H1 (cell line): ENCODE data around the gene AARSD1. TPM values are rescaled to one million over a fixed set of nuclear protein-coding genes. Genes with fewer than 3 reads are reported as not detected.

Experiments used
- CTCF ChIA-PET: fragments of 300-600 bp; sonication (Branson Sonifier 250); formaldehyde crosslinking; loops from one replicate; lab custom pipeline; 2021; ENCODE audit not compliant: partially characterized antibody; lab: Charles Lee
- POLR2A ChIA-PET: fragments of 300-600 bp; sonication (Branson Sonifier 250); formaldehyde crosslinking; loops from one replicate; lab custom pipeline; 2021; ENCODE audit warnings: inconsistent platforms; ENCODE audit not compliant: partially characterized antibody; lab: Charles Lee
- DNase-seq, 2 experiments: peaks; one replicate each; pipeline versions ENCODE4 v3.0.0 to v3.0.0-alpha.2; 2010 to 2022; ENCODE audit warnings: low spot score in 2 of 2, low read depth in 1 of 2, mixed read lengths in 1 of 2
- FAIRE-seq: peaks from 2 replicates; lab custom pipeline; 2011; peaks lifted over from hg19 to GRCh38; lab: Jason Lieb, UNC
- H2AFZ ChIP-seq: 2 replicates; pipeline ENCODE4 v1.8.1; 2012; ENCODE audit warnings: low read length, inconsistent platforms
- H2AK5ac ChIP-seq: 2 replicates; pipeline ENCODE4 v1.6.1; 2013; ENCODE audit warnings: low read depth, low read length
- H2BK120ac ChIP-seq: replicated peaks from 2 replicates; pipeline ENCODE3; 2013; ENCODE audit warnings: low read depth, low read length, inconsistent platforms
- H2BK12ac ChIP-seq: 2 replicates; pipeline ENCODE4 v1.6.1; 2013; ENCODE audit warnings: low read depth, low read length
- H2BK15ac ChIP-seq: 2 replicates; pipeline ENCODE4 v1.6.1; 2013; ENCODE audit warnings: low read length
- H2BK20ac ChIP-seq: 2 replicates; pipeline ENCODE4 v1.6.1; 2013; ENCODE audit warnings: low read length
- H2BK5ac ChIP-seq: 2 replicates; pipeline ENCODE4 v1.6.1; 2013; ENCODE audit warnings: low read depth, low read length
- H3K14ac ChIP-seq: 2 replicates; pipeline ENCODE4 v1.6.1; 2013; ENCODE audit warnings: inconsistent platforms; ENCODE audit not compliant: insufficient read length
- H3K18ac ChIP-seq: 2 replicates; pipeline ENCODE4 v1.6.1; 2013; ENCODE audit warnings: low read length; ENCODE audit errors: extremely low read depth
- H3K23ac ChIP-seq: 2 replicates; pipeline ENCODE4 v1.6.1; 2013; ENCODE audit warnings: inconsistent platforms; ENCODE audit not compliant: insufficient read length
- H3K23me2 ChIP-seq: 2 replicates; pipeline ENCODE4 v1.6.1; 2013; ENCODE audit warnings: low read depth, low read length
- H3K27ac ChIP-seq: 2 replicates; pipeline ENCODE4 v1.6.1; 2011; ENCODE audit warnings: low read depth, low read length, inconsistent platforms
- H3K27me3 ChIP-seq, 4 experiments: replicated peaks in 1 of 4; 1 replicate in 1 of 4; 2 replicates in 3 of 4; pipeline versions ENCODE4 v1.6.1 to v1.8.1; 2011 to 2013; ENCODE audit warnings: low read length in 3 of 4, mild to moderate bottlenecking in 3 of 4, inconsistent platforms in 2 of 4, mixed read lengths in 2 of 4, moderate library complexity in 1 of 4; ENCODE audit not compliant: control insufficient read depth in 3 of 4, insufficient read depth in 3 of 4; ENCODE audit errors: extremely low read depth in 1 of 4
- H3K36me3 ChIP-seq, 4 experiments: 2 replicates each; pipeline versions ENCODE4 v1.6.1 to v1.8.1; 2011 to 2013; ENCODE audit warnings: mild to moderate bottlenecking in 4 of 4, low read length in 3 of 4, moderate library complexity in 2 of 4, control low read depth in 1 of 4, inconsistent platforms in 1 of 4; ENCODE audit not compliant: insufficient read depth in 4 of 4, control insufficient read depth in 2 of 4
- H3K4ac ChIP-seq: replicated peaks from 2 replicates; pipeline ENCODE3; 2013; ENCODE audit warnings: low read length, low read depth, mixed read lengths, inconsistent platforms; ENCODE audit not compliant: insufficient read length
- H3K4me1 ChIP-seq, 4 experiments: replicated peaks in 1 of 4; 1 replicate in 1 of 4; 2 replicates in 3 of 4; pipeline versions ENCODE4 v1.6.1 to v1.8.1; 2011 to 2013; ENCODE audit warnings: low read length in 3 of 4, inconsistent platforms in 2 of 4, mixed read lengths in 1 of 4; ENCODE audit not compliant: insufficient read depth in 4 of 4, control insufficient read depth in 3 of 4
- H3K4me2 ChIP-seq, 2 experiments: 2 replicates each; pipeline versions ENCODE4 v1.6.1 to v1.8.1; 2011 to 2013; ENCODE audit warnings: low read depth in 2 of 2, low read length in 2 of 2, control low read depth in 1 of 2, inconsistent platforms in 1 of 2, mild to moderate bottlenecking in 1 of 2; ENCODE audit not compliant: insufficient read depth in 1 of 2
- H3K4me3 ChIP-seq, 4 experiments: fragments of 200-600, 300-600 bp in 1 of 4; sonication (generic), shearing (Covaris generic), sonication (Bioruptor Twin) in 1 of 4; 2 replicates each; pipeline versions ENCODE4 v1.5.1 to v1.8.1; 2011 to 2016; ENCODE audit warnings: low read length in 4 of 4, low read depth in 3 of 4, control low read depth in 2 of 4, inconsistent platforms in 2 of 4, mild to moderate bottlenecking in 2 of 4, mixed read lengths in 1 of 4, moderate library complexity in 1 of 4; ENCODE audit not compliant: insufficient read depth in 2 of 4; ENCODE audit errors: extremely low read depth in 1 of 4
- H3K56ac ChIP-seq: replicated peaks from 2 replicates; pipeline ENCODE3; 2013; ENCODE audit warnings: low read depth, mild to moderate bottlenecking, mixed read lengths, low read length, inconsistent platforms; ENCODE audit not compliant: insufficient read length
- H3K79me1 ChIP-seq: 2 replicates; pipeline ENCODE4 v1.6.1; 2013; ENCODE audit warnings: low read depth, low read length, control low read depth
- H3K79me2 ChIP-seq, 2 experiments: 2 replicates each; pipeline versions ENCODE4 v1.6.1 to v1.8.1; 2012 to 2013; ENCODE audit warnings: low read length in 2 of 2, mild to moderate bottlenecking in 2 of 2, inconsistent platforms in 1 of 2; ENCODE audit not compliant: insufficient read depth in 2 of 2, control insufficient read depth in 1 of 2
- H3K9ac ChIP-seq, 4 experiments: replicated peaks in 1 of 4; 1 replicate in 1 of 4; 2 replicates in 3 of 4; pipeline versions ENCODE4 v1.6.1 to v1.8.1; 2011 to 2013; ENCODE audit warnings: low read depth in 3 of 4, low read length in 3 of 4, control low read depth in 2 of 4, mild to moderate bottlenecking in 2 of 4, moderate library complexity in 2 of 4, inconsistent platforms in 1 of 4; ENCODE audit errors: extremely low read depth in 1 of 4
- H3K9me3 ChIP-seq, 2 experiments: 2 replicates each; pipeline versions ENCODE4 v1.6.1 to v1.8.1; 2012 to 2013; ENCODE audit warnings: mild to moderate bottlenecking in 2 of 2, moderate library complexity in 2 of 2, control low read depth in 1 of 2, inconsistent platforms in 1 of 2, low read depth in 1 of 2, low read length in 1 of 2, mixed read lengths in 1 of 2; ENCODE audit not compliant: insufficient read depth in 2 of 2
- H4K20me1 ChIP-seq, 2 experiments: replicated peaks in 1 of 2; 2 replicates each; pipeline versions ENCODE3 to v1.8.1; 2011 to 2013; ENCODE audit warnings: inconsistent platforms in 2 of 2, low read length in 2 of 2, mild to moderate bottlenecking in 1 of 2; ENCODE audit not compliant: insufficient read depth in 2 of 2, control insufficient read depth in 1 of 2
- H4K5ac ChIP-seq: 2 replicates; pipeline ENCODE4 v1.6.1; 2013; ENCODE audit warnings: low read length, low read depth, mixed read lengths, inconsistent platforms; ENCODE audit not compliant: insufficient read length
- H4K8ac ChIP-seq: 2 replicates; pipeline ENCODE4 v1.8.0; 2013; ENCODE audit warnings: mild to moderate bottlenecking, moderate library complexity, low read length, inconsistent platforms; ENCODE audit not compliant: insufficient read depth; ENCODE audit errors: extremely low read depth
- H4K91ac ChIP-seq: replicated peaks from 2 replicates; pipeline ENCODE3; 2013; ENCODE audit warnings: low read length, mixed read lengths, inconsistent platforms; ENCODE audit not compliant: insufficient read length
- BCL11A ChIP-seq, 2 experiments: IDR thresholded peaks; one replicate each; pipeline ENCODE4 v1.6.1; 2011; ENCODE audit warnings: low read depth in 2 of 2, low read length in 2 of 2, mild to moderate bottlenecking in 2 of 2
- CEBPB ChIP-seq: IDR thresholded peaks from 2 replicates; pipeline ENCODE4 v1.6.1; 2012; ENCODE audit warnings: low read depth, low read length
- EGR1 ChIP-seq: IDR thresholded peaks from 2 replicates; pipeline ENCODE4 v1.6.1; 2011; ENCODE audit warnings: low read depth, low read length, borderline replicate concordance
- PHF8 ChIP-seq: fragments of 200-600 bp; sonication (generic); conservative IDR thresholded peaks from 2 replicates; pipeline ENCODE4 v1.7.1; 2012; ENCODE audit warnings: low read depth, mild to moderate bottlenecking, inconsistent platforms, low read length, moderate library complexity
- SIN3A ChIP-seq, 2 experiments: IDR thresholded peaks in 1 of 2; conservative IDR thresholded peaks in 1 of 2; 2 replicates each; pipeline ENCODE4 v1.6.1; 2011 to 2012; ENCODE audit warnings: low read length in 2 of 2, improper control_type of control experiment in 1 of 2, low read depth in 1 of 2, mild to moderate bottlenecking in 1 of 2
- SIX5 ChIP-seq: IDR thresholded peaks from 2 replicates; pipeline ENCODE4 v1.6.1; 2011; ENCODE audit warnings: mild to moderate bottlenecking, low read depth, low read length
- SP4 ChIP-seq: IDR thresholded peaks from 2 replicates; pipeline ENCODE4 v1.6.1; 2012; ENCODE audit warnings: low read length, inconsistent platforms
- SUZ12 ChIP-seq: fragments of 200-600 bp; sonication (generic); IDR thresholded peaks from 2 replicates; pipeline ENCODE4 v1.6.1; 2012; ENCODE audit warnings: mild to moderate bottlenecking, inconsistent platforms, low read length, moderate library complexity, mixed read lengths
- TAF7 ChIP-seq: optimal IDR thresholded peaks from 2 replicates; pipeline ENCODE3; 2011; ENCODE audit warnings: low read depth, mild to moderate bottlenecking, inconsistent platforms, low read length, moderate library complexity, borderline replicate concordance
- ZNF274 ChIP-seq: IDR thresholded peaks from 2 replicates; pipeline ENCODE4 v1.7.0; 2012; ENCODE audit warnings: low read length, borderline replicate concordance; ENCODE audit errors: extremely low read depth
- WGBS, 2 experiments: shearing (Covaris generic) in 1 of 2; methylation state at CpG; one replicate each; pipeline versions ENCODE4 v1.1.6 to v1.1.7; 2013 to 2015; ENCODE audit warnings: low lambda C conversion rate in 2 of 2, mixed read lengths in 2 of 2, inconsistent platforms in 1 of 2, low coverage in 1 of 2, missing lambda C conversion rate in 1 of 2; ENCODE audit not compliant: insufficient replicate concordance in 2 of 2, insufficient coverage in 1 of 2, insufficient read length in 1 of 2; ENCODE audit errors: extremely low coverage in 1 of 2, missing lambda C conversion rate in 1 of 2; 5-methylcytosine and 5-hydroxymethylcytosine counted together
- polyA plus RNA-seq, 7 experiments: library from polyadenylated mRNA; depleted of rRNA in 3 of 7; stranded (reverse) in 5 of 7; unstranded in 2 of 7; fragments of >200 nt in 5 of 7; fragments of 200-250 nt in 2 of 7; gene quantifications; 1 replicate in 5 of 7; 2 replicates in 1 of 7; 4 replicates in 1 of 7; pipeline versions ENCODE4 v1.2.1 to v1.2.3, GENCODE V29; 2011 to 2013; ENCODE audit warnings: missing spikeins in 2 of 7, mixed read lengths in 2 of 7
- total RNA-seq: library from RNA; stranded (reverse); fragmentation: NEBNext Ultra II Directional; extraction: Animal tissue kit (Norgen Biotek cat#: 25700); gene quantifications from 2 replicates; pipeline ENCODE4 v1.2.1, GENCODE V29; 2021
- TF ChIP-seq, protein P1 (sequence below): IDR thresholded peaks from 2 replicates; pipeline ENCODE4 v1.6.1; 2011; ENCODE audit warnings: low read length, improper control_type of control experiment
- TF ChIP-seq, protein P2 (sequence below): IDR thresholded peaks from 2 replicates; pipeline ENCODE4 v1.6.1; 2012; ENCODE audit warnings: inconsistent platforms

The AARSD1 gene
- total and polyA plus RNA-seq, 2 of the 8 experiments (the other 6 are each of a cell fraction or from before 2014, with no cell fraction given) = 51.5 to 58.8 TPM

DNA sequence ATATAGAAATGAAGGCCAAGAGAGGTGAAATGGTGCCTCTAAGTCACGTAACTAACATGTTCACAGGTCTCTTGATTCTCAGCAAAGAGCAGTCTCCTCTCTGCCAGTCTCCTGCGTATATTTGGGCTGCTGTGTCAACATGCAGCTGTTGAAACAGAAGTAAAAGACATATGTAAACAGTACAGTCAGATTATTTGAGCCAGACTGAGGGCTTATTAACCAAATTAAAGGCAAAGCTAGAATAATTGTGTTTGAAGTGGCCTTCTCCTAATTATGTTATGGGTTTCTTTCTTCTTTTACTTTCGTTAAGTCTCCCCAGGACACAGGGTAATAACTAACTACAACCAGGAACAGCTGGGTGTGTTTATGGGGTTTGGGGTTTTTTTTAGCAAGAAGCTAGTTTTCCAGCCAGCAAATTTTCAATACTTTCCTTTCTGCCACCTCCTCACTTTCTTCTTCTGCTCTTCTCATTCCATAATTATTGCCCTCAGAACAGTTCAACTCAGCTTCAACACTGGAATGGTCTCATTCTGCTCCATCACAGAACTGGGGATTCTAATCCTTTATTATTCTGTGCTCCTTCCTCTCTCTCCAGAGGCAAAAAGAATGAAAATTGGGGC, 45.2 kb downstream of the AARSD1 start:
- Histone ChIP-seq H3K27ac (no peak overlapping the region), H2BK120ac (peak overlapping the region; percentile 43), H3K23me2 (no peaks in the 10 kb centered on the region), H4K91ac (no peak overlapping the region), H2BK15ac (no peak overlapping the region), H2AK5ac (no peak overlapping the region), H3K36me3 (no peaks in the 10 kb centered on the region), H3K18ac (no peak overlapping the region), H3K79me1 (no peaks in the 10 kb centered on the region), H4K20me1 (no peaks in the 10 kb centered on the region), H3K27me3 (no peaks in the 10 kb centered on the region), H3K4ac (peak overlapping the region; percentile 96), H2BK5ac (no peak overlapping the region), H3K4me2 (no peak overlapping the region), H3K4me3 (no peak overlapping the region), H2BK20ac (no peak overlapping the region), H3K56ac (no peak overlapping the region), H4K8ac (no peak overlapping the region), H2AFZ (no peak overlapping the region), H3K9ac (no peak overlapping the region), H3K14ac (no peak overlapping the region), H3K79me2 (no peaks in the 10 kb centered on the region), H4K5ac (no peak overlapping the region), H3K4me1 (peaks cover 0 to 9% (median 0%) of the 10 kb centered on the region in 4 experiments; a peak in 2 of 7 replicates), H3K9me3 (no peaks in the 10 kb centered on the region), H2BK12ac (no peak overlapping the region; the same call in 1 of the 2 replicates), H3K23ac (no peak overlapping the region)
- POLR2A ChIA-PET = interaction anchor here (0.7 to 3.7 kb wide), 5 partner anchors 10 to 112 kb away, joined by 3 to 11 read pairs (median 4); no protein-coding TSS in a partner anchor
- CTCF ChIA-PET = interaction anchor here (0.8 to 3.7 kb wide), 4 partner anchors 10 to 76 kb away, joined by 3 to 18 read pairs (median 6); no protein-coding TSS in a partner anchor
- no peak for FAIRE-seq
- WGBS, 2 experiments = 91% methylated on average over 3 of the region's 3 CpGs; no CpG with 5 or more reads in 1 of the 2 experiments
- DNase-seq = no peak
- TF ChIP-seq BCL11A (IDR thresholded peaks at IDR 0.05; ENCODE audit: low read depth in 2 of 2, low read length in 2 of 2) = no peak
- no peak for TF ChIP-seq ZNF274
- no peak for TF ChIP-seq TAF7
- TF ChIP-seq SIN3A (conservative IDR thresholded peaks at IDR 0.05 in 1 of 2, IDR thresholded peaks at IDR 0.05 in 1 of 2; ENCODE audit: low read depth in 1 of 2, low read length in 2 of 2) = no peak
- TF ChIP-seq, protein P1, sequence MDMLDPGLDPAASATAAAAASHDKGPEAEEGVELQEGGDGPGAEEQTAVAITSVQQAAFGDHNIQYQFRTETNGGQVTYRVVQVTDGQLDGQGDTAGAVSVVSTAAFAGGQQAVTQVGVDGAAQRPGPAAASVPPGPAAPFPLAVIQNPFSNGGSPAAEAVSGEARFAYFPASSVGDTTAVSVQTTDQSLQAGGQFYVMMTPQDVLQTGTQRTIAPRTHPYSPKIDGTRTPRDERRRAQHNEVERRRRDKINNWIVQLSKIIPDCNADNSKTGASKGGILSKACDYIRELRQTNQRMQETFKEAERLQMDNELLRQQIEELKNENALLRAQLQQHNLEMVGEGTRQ = no peak
- TF ChIP-seq CEBPB = no peak
- TF ChIP-seq SUZ12 = no peak
- TF ChIP-seq SIX5 = no peak
- no peak for TF ChIP-seq SP4
- TF ChIP-seq, protein P2, sequence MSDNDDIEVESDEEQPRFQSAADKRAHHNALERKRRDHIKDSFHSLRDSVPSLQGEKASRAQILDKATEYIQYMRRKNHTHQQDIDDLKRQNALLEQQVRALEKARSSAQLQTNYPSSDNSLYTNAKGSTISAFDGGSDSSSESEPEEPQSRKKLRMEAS = no peak
- no peak for TF ChIP-seq EGR1
- TF ChIP-seq PHF8 = no peak
